ENCODE measurements around the gene ULK3.
"Not testable (repeated sequence)": the region's sequence is repeated elsewhere in the genome, so short reads cannot be mapped to it uniquely, and the experiment has no call there.

ULK3 gene, protein sequence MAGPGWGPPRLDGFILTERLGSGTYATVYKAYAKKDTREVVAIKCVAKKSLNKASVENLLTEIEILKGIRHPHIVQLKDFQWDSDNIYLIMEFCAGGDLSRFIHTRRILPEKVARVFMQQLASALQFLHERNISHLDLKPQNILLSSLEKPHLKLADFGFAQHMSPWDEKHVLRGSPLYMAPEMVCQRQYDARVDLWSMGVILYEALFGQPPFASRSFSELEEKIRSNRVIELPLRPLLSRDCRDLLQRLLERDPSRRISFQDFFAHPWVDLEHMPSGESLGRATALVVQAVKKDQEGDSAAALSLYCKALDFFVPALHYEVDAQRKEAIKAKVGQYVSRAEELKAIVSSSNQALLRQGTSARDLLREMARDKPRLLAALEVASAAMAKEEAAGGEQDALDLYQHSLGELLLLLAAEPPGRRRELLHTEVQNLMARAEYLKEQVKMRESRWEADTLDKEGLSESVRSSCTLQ

DNA sequence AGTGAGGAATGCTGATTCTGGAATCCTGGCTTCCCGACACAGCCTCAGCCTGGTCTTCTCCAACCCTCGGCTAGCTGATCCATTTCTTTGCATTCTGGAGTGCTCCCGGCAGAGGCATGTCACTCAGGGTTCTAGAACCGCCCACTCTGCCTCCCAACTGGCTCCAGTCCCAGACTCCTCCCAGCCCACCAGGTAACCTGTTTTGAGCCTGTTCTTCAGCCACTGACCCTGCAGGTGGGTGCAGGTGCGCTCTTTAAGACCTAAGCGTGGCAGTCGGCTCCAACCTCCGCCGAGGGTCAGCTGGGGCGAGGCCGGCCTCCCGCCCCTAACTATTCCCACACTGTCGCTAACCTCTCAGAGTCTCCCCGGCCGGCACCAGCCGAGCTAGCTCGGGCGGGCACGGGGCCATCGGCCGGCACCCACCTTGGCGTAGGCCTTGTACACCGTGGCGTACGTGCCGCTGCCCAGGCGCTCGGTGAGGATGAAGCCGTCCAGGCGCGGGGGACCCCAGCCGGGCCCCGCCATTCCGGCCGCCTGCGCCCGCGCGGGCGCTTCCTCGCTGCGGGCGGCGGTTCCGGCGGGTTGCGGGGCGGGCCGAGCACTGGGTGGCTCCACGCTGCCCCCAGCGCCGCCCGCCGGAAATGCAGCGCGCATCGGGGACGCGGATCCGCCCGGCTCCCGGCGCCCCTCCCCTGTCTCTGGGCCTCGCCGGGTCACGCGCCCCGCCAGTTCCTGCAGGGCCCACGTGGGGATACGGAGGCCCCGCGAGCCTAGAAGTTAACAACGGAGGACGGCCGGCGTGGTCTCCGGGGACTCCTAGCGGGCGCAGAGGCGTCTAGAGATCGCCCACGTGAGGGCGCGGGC lies at the start of gene ULK3:
Gene ULK3, minus strand, starts transcription at position 576 of the 864 bp plus-strand sequence. Its CDS starts 51 bp downstream, at position 525.
- DNase-seq (ENCODE audit: low spot score) = peak; percentile 92

DNA sequence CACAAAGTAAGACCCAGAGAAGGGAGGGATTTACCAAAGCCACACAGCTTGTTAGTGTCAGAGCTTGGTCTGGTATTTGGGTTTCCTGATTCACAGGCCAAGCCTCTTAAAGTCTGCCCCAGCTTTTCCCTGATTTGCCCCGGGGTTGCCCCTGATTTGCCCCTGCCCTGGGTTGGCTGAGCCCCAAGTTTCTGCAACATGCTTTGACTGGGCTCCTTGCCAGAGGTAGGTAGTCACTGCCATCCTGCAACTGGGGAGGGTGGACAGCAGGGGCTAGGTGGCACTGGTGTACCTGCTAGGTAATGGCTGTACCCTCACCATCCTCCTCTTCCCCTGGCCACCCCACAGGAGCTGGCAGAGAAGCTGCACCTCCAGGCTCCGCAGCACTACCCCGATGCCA lies 49.4 kb upstream of the ULK3 start:
- no peak for DNase-seq (ENCODE audit: low spot score)

DNA sequence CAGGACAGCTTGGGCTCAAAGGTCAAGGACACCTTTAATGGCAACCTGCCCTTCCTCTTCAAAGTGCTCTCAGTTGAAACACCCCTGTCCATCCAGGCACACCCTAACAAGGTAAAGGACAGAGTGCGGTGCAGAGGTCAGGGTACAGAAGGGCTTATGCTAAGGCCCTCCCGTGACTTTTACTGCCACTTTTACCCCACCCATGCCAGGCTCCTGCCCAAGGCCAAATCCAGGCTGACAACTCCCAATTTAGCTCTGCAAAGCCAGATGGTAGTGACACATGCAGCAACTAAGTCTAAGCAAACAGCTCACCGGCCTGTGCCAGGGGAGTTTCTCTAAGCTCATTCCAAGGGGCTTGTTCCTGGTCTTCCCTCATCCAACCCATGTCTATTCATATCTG lies 48.5 kb upstream of the ULK3 start:
- no peak for DNase-seq (ENCODE audit: low spot score)

DNA sequence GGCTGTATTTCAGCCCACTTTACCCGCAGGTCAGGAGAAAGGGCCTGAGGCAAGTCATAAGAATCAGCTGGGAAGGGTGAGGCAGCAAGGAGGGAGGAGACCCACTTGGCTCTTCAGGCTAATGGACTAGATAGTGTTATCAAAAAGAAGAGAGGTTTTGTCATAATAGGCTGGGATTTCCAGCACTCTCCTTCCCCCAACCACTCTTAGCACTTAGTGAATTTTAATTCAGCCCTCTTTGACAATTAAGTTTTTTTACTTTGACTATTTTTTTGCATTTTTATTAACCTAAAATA lies 47.7 kb upstream of the ULK3 start:
- DNase-seq (ENCODE audit: low spot score) = no peak

DNA sequence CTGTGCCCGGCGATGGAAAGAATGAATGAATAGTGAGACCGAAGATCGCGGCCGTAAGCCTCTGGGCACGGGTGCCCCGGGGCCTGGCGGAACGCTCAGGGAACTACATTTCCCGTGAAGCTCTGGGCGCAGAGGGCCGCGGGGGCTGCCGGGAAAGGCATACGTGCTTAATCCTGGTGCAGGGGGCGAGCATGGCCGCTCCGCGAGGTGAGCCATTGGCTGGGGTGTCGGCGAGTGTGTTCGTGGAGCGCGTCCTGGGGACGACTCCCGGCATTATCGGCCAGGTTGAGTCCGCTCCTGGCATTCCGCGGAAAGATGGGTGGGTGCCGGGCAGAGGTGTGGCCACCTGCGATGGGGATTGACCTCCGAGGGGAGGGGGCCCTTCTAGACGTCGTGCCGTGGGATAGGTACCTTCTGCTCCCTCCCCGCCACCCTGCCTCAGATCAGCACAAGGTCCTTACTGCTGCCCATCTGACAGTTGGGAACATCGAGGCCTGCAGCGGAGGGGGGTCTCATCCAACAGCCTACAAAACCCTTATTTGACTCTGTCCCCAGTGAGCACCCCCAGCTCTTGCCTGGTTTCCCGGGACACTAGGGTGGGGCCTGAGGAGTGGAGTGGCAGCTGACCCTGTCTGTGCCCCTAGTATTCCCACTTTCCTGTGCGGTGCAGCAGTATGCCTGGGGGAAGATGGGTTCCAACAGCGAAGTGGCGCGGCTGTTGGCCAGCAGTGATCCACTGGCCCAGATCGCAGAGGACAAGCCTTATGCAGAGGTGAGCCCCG lies 47.1 kb upstream of the ULK3 start, which contains the start of gene MPI:
Gene MPI, plus strand, starts transcription at position 160 of the 782 bp plus-strand sequence. Its CDS starts 32 bp downstream, at position 192.
- peak; percentile 91 for DNase-seq (ENCODE audit: low spot score)

DNA sequence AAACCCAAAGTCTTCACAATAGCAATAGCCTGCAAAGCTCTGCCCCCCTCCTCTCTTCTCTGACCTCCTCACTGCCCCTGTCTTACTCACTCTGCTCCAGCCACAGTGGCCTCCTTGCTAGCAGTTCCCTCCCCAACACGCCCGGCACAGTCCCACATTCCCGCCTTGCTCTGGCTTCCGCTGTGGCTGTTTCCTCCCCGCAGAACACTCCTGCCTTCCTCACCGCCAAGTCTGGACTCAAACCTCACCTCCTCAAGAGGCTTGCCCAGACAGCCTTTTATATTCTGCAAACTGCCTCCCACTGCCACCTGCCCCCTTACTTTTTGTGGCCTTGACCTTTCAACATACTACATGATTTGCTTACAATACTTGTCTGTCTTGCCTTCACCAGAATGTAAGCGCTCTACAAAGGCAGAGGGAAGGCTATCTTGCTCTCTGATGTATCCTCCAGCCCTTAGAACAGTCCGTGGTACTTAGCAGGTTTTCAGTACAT lies 46.5 kb upstream of the ULK3 start:
- peak; percentile 71 for DNase-seq (ENCODE audit: low spot score)

DNA sequence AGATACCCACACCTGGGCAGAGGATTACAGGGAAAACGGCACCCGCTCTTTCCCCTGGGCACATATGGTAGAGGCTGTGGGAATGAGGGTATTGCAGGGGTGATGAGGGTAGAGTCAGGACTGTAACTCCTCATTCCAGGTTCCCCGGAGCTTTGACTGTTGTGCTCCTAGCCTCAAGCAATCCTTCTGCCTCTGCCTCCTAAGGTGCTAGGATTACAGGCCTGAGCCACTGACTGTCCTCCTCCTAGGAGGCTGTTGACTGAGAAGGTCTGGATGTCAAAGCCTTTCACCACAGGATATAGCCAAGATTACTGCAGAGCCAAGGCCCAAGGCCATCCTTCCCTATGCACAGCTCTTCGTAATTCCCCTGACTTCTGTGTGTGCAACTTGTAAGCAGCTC lies 45.8 kb upstream of the ULK3 start:
- DNase-seq (ENCODE audit: low spot score) = no peak

DNA sequence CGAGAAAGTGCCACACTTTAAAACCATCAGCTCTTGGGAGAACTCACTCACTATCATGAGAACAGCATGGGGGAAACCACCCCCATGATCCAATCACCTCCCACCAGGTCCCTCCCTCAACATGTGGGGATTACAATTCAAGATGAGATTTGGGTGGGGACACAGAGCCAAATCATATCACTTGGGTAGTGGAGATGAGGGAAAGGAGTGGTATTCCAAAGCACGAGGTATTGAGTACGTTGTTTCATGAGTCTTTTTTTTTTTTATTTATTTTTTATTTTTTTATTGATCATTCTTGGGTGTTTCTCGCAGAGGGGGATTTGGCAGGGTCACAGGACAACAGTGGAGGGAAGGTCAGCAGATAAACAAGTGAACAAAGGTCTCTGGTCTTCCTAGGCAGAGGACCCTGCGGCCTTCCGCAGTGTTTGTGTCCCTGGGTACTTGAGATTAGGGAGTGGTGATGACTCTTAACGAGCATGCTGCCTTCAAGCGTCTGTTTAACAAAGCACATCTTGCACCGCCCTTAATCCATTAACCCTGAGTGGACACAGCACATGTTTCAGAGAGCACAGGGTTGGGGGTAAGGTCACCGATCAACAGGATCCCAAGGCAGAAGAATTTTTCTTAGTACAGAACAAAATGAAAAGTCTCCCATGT lies 44.7 kb upstream of the ULK3 start:
- not testable (repeated sequence) for DNase-seq (ENCODE audit: low spot score)

DNA sequence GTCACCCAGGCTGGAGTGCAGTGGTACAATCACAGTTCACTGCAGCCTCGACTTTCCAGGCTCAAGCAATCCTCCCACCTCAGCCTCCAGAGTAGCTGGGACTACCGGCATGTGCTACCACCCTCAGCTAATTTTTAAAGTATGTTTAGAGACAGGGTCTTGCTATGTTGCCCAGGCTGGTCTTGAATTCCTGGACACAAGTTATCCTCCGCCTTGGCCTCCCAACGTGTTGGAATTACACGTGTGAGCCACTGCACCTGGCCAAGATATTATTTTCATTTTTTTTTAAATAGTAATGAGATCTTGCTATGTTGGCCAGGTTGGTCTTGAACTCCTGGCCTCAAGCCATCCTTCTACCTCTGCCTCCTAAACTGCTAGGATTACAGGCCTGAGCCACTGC lies 42.5 kb upstream of the ULK3 start:
- DNase-seq (ENCODE audit: low spot score) = no peak

DNA sequence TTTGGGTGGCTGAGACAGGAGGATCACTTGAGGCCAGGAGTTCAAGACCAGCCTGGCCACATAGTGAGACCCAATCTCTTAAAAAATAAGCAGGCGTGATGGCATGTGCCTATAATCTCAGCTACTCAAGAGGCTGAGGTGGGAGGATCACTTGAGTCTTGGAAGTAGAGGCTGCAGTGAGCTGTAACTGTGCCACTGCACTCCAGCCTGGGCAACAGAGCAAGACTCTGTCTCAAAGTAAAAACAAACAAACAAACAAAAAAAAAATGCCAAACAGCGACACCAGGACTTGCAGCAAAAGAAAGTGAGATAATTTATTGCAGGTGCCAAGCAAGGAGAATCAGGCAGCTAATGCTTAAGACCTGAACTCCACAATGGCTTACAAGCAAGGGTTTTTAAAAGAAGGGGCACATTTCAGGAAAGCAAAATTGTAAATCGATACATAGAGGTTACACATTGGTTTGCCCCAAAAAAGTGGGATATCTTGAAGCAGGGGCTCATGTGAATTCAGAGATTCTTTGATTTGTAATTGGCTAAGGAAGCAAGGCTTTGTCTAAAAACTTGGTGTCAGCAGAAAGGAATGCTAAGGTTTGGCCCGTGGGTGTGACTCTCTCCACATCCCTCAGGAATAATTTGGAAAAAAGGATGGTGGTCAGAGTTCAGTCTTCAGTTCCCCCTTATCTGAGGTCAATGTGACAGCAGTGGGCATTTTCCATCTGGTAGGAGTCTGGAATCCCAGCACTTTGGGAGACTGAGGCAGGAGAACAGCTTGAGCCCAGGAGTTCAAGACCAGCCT lies 41.7 kb upstream of the ULK3 start:
- no peak for DNase-seq (ENCODE audit: low spot score)

DNA sequence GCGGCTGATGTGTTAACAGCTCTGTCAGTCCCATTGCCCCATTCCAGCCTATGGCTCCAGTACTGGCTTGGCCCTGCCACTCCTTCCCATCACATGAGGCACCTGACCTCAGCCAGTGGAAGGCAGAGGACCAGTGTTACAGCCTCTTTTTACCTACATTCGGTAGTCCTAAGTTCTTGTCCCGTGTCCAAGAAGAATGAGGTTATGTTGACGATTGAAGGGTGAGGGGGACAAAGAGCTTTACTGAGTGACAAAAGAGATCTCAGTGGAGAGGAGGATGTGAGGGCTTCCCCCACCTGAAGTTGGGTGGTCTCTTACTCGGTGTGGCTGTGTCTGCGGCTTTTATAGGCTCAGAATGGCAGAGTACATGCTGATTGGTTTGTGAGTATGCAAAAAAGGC lies 39.6 kb upstream of the ULK3 start:
- no peak for DNase-seq (ENCODE audit: low spot score)

DNA sequence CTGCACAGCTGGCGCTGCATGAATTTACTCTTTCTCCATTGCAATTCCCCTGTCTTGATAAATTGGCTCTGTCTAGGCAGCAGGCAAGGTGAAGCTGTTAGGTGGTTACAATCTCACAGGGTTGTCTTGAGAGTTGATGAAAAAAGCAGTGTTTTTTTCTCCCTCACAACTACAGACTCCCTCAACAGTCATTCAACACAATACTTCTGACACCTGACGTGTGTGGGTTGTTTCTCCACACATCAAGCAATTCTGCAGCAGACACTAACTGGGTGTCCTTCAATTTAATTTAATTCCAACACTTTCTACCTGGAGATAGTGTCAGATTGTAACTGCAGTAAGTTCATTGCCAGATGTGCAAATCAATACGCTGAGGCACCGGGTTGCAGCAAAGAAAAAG lies 35.3 kb upstream of the ULK3 start:
- no peak for DNase-seq (ENCODE audit: low spot score)

DNA sequence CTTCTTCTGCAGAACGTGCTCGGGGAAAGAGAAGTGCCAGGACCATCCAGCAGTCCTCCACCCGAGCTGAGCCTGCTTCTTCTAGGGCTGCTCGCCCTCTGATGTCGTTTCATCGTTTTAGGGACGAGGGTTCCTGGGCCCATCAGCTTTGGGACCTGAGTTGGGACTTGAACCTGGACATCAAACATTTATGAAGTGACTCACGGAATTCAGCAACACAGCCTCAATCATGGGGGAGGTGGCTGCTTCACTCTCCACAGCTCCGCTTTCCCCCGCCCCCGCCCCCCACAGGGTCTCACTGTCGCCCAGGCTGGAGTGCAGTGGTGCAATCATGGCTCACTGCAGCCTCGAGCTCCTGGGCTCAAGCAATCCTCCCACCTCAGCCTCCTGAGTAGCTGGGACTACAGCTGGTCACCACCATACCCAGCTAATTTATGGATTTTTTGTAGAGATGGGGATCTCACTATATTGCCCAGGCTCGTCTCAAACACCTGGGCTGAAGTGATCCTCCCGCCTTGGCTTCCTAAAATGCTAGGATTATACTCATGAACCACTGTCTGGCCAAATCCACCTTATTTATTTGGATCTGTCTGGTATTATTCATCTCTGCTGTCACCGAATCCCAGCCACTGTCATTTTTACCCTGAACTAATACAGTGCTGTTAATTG lies 30.9 kb upstream of the ULK3 start:
- no peak for DNase-seq (ENCODE audit: low spot score)

DNA sequence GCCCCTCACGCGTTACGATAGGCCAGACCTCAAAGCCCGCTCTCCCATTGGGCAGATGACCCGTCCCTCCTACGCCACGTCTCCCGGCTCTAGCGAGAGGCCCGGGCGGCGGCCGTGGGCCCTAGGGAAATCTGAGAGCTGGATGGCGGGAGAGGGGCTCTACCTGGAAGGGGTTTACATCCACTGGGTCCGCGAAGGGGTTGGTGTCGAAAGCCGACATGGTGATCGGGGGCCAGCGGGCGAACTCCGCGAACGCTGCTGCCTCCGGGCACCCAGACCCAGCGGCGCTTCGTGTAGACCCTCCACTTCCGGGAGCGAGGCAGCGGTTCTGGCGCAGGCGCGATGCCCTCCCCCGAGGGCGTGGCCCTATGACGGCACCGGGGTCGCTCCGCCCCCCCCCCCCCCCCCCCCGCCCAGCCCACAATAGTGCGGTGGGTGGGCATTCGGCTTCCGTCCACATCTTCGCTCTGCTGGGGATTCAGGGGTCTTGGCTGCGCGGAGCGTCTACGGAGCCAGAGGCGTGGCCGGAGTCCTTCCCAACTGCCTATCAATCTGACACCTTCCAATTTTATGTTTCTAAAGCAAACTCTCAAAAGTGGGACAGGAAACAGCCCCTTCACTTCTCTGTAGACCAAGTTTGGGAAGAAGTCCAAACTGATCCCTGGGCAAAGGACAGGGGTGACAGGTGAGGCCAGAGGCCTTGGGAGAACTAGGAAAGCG lies 30.2 kb upstream of the ULK3 start, which contains the start of gene SCAMP2:
Gene SCAMP2, minus strand, starts transcription at position 330 of the 720 bp plus-strand sequence. Its CDS starts 110 bp downstream, at position 220.
- peak; percentile 97 for DNase-seq (ENCODE audit: low spot score)

DNA sequence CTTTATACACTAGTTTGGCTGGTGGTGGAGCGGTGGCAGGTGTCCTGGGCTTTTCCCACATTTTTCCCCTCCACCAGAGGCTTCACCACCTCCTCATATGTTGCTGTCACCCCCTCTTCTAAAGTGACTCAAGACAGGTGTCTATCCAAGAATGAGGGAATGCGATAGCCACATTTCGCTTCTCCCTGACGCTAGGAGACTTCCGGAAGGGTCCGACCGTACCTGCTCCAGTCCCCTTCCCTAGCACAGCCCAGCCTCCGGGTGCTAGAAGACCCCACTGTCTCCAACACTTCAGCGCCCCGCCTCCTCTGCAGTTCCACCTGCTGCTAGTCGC lies 29.7 kb upstream of the ULK3 start:
- no peak for DNase-seq (ENCODE audit: low spot score)

DNA sequence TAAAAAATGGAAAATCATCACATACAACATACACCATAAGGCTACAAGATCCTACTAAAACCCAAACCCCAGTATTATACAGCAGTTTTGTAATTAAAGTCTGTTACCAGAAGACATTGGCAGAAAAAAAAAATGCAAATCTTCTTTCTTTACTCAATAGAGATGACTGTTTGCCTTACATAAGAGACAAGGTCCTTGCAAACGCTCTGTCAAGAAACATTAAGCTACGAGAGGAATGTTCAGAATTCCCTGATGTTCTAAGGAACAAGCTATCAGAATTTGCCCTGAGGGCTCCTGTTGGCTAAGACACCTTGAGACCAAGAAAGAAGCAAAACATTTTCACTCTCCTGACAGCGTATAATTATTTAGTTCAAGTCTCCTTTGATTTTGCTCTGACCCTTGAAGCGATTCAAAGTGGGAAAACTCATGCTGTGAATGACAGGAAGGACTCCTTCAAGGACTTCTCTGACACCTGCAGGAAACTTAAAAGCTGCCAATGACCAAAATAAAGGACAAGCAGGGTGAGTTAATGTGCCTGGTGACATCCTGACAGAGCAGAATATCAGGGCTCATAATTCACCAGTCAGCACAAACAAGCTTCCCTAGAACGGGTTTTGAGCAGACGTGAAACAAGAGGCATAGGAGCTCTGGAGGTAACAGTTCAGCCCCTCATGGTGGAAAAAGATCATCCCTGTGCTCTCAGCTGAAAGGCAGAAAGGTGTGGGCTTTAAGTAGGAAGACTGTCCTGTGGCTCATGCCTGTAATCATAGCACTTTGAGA lies 27.7 kb upstream of the ULK3 start:
- no peak for DNase-seq (ENCODE audit: low spot score)

DNA sequence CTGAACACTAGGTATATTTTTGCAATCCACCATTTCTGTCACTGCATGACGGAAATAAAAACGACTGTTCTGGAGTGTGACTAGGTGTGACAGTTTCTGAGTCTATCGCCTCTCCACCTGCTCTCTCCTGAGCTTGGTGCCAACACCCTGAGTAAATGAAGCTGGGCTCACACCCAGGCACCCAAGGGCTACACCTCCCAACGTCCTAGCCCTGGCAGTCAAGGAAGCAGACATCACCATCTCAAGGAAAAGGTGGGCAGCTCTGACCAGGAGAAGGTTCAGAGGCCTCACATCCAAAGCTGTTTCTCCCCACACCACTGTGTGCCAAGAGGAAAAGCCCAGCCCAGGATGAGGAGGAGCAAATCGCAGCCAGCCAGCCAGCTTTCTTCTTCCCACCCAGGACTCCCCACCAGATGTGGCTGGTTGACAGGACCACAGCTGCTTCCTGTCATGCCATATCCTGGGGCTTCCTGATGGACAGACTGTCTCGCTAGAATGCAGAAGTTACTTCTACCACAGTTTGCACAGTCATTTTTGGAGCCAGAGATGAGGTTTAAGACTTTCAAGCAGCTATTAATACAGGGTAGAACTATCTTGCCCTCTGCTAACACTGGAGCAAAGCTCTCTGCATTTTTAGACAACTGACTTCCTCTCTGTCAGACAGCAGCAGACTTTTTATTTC lies 26.9 kb upstream of the ULK3 start:
- DNase-seq (ENCODE audit: low spot score) = peak; percentile 11

DNA sequence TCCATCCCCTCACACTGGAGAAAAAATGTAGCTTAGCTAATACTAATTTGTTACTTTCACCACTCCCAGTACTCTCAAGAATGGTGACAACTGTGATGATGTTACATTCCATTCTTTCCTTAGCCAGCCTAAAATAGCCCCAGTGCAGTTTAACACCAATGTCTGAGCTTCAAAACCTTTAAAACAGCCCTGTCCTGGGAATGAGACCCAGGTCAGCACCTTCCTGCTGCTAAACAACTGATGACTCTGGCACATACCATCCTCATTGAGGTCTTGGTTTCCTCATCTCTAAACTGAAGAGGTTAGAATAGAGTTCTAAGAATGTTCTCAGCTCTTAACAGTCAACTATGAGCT lies 26.4 kb upstream of the ULK3 start:
- no peak for DNase-seq (ENCODE audit: low spot score)

Data from cerebellar cortex (tissue), 1 donor.